NCI-H69 (cell line): Measurements from ENCODE around the gene FHOD3.
A peak's percentile ranks its signal among the peaks of the same experiment; 100 is the strongest.

ENCODE experiments used
- DNase-seq: peaks from one replicate; lab custom pipeline; 2025; lab: John Stamatoyannopoulos, UW

The FHOD3 gene

GRCh38 chr18:36522509-36522908 lies 225.0 kb downstream of the FHOD3 start:
- DNase-seq: no peak

DNA sequence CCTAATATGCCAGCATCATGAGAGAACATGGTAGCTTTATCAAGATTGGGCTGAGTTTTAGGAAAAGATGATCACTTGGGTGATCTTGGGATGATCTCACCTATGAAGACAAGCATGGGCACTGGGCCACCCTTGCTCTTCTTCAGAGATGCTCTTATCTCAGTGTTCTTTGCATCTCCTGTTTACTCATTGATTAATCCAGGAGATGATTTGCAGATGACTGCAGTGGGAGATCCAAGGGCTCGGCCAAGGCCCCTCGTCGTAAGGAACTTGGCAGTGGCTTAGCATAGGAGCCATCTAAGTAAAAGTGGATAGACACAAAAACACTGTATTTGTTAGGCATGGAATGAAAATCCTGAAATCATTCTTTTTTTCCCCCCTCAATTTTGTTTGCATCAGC lies 228.4 kb downstream of the FHOD3 start:
- DNase-seq: no peak

- DNase-seq: no peak
These were observed 229.1 kb downstream of the FHOD3 start for GRCh38 chr18:36526611-36527010.

DNA sequence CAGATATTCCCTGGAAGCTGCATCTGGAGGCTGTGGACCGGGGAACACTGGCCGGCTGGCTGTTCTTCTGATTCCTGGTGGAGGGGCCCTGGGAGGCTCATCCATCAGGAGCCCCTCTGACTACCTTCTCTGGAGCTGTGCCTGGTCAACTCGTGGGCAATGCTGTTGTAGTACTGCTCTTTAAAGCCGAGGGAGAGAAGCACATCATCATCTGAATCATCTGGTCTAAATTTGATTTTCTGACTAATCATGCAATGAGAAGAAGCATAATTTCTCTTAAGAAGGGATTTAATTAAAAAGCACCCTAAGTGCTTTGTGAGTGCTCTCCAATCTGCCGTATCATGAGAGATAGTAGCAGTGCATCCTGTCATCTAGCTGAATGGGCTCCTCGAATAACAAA lies 229.5 kb downstream of the FHOD3 start:
- DNase-seq: no peak

DNA sequence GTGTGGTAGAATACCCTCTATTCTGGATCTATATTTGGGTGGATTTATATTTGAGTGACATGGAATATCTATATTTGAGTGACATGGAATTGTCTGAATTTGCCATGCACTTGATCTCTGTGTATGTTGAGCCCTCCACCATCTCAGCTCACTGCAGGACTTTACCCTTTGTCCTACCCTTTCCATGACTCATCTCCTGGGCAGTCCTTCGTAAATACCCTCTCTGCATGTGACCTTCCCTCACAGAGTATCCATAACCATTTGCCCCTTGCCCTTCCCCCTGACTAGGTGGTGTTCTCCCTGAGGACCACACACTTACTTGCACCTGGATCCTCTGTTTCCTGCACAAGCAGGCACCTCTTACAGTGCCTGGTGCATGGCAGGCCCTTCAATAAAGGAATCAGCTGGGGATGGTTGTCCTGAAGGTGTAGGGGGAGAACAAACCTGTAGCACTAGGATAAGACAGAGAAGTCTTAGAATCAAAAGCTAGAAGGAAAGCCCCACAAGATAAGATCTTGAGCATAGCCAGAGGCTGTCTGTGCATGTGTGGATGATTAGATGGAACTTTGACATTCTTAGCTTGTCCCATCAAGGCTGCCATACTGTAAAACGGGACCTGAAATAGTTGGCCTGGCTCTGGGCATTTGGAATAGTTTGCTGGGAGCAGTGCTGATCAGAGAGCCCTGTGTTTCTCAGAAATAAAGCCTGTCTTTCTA lies 230.4 kb downstream of the FHOD3 start:
- DNase-seq: peak; percentile 18

- DNase-seq: no peak
These were observed 232.2 kb downstream of the FHOD3 start for GRCh38 chr18:36529747-36530146.

- no peak for DNase-seq
These were observed 233.3 kb downstream of the FHOD3 start for GRCh38 chr18:36530676-36531405.

- no peak for DNase-seq
These were observed 234.1 kb downstream of the FHOD3 start for GRCh38 chr18:36531636-36532035.

DNA sequence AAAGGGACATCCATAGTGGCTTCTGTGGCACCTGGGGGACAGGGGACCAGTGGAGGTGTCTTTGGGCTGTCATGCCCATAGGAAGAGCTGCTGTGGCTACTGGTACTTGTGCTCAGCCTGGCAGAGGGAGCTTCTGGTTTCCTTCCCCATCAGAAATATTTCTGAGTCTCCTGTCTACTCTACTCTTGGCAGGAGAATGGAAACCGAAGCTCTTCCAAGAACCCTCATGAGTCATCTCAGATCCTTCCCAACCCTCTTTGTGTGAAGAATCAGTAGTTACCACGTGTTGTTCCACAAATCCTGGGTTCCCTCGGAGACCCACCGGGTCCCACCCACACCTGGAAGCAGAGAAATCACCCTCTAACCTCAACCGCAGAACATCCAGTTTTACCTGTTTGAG lies 234.9 kb downstream of the FHOD3 start:
- no peak for DNase-seq

GRCh38 chr18:36532815-36533214 lies 235.3 kb downstream of the FHOD3 start:
- no peak for DNase-seq

DNA sequence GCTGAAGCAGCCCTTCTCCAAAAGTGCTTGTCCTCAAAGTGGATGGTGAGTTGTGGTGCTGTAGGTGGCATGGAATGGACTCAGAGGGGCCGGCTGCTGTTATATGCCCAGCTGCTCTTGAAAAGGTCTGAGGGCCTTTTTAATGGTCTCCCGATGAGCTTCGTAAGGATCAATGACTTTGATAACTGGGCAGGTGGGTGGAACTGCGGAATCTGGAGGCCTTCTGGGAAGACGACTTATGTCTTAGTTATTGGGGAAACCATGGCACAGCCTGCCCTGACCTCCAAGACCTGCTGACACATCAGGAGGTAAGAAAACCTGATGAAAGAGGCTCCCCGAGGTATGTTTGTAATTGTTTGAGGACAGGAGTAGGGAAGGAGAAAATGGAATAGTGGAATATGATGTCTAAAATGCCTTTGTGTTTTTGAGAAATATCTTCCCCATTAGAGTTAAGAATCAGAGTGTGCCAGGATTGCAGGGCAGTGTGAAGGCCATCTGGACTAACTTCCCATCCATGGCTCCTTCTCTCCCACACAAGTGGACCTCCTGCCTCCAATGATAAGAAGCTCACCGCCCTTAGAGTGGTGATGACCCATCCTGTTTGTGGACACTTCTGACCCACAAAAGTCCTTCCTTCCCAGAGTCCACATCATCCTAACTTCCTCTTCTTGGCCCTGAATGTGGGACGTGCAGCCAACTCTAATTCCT lies 236.1 kb downstream of the FHOD3 start:
- no peak for DNase-seq

DNA sequence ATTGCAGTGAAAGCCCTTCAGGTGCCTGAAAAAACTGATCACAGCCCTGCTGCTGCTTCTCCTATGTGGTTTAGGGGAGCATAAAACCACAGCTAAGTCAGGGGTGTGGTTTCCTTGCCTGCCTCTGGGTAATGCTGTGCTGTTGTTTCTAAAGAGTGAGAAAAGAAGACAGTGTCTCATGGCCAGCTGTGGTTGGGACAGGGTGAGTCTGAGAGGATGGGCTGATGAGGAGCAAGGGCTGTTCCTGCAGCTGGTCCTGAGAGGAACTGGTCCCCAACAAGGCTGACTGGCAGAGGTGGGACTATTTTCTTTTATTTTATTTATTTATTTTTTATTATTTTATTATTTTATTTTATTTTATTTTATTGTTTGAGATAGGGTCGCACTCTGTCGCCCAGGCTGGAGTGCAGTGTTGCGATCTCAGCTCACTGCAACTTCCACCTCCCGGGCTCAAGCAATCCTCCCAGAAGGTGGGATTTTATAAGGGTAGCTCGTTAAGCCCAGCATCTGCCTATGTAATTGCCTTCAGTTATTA lies 236.7 kb downstream of the FHOD3 start:
- DNase-seq: no peak

GRCh38 chr18:36535202-36535935 lies 237.9 kb downstream of the FHOD3 start:
- peak; percentile 56 for DNase-seq

DNA sequence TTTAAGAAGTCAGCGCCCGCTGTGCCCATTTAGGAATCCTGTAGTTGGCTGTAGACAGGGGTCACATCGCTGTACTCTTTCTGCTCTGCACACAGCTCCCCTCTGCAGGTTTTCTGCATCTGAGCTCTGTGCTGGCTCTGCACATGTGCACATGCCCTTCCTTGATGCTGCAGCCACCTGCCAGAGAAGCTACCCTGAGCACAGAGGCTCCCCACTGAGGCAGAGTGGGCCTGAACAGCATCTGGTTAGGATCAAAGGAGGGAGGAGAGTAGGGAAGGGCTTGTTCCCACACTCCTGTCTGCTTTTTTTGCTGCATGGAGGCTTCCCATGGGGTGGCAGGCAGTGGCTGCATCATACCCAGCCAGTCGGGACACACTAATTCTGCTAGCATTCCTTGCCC lies 238.9 kb downstream of the FHOD3 start:
- peak; percentile 98 for DNase-seq

DNA sequence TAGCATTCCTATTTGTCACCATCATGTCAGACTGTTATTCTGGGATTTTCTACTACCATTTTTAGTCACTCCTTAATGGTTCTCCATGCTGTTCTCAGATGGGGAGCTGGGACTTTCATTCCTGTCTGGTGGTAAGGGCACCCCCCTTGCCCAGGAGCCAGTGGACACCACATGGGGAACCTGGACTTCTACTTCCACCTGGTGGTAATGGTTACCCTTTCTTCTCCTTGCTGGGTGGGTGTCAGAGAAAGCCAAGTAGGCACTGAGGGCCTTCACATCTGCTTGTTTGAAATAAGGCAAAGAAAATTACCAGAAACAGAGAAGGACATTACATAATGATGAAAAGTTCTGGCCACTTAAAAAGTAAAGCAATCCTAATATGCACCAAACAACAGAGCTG lies 239.8 kb downstream of the FHOD3 start:
- peak; percentile 50 for DNase-seq

GRCh38 chr18:36539674-36540231 lies 242.2 kb downstream of the FHOD3 start:
- DNase-seq: peak; percentile 29

- DNase-seq: no peak
These were observed 245.5 kb downstream of the FHOD3 start for GRCh38 chr18:36543030-36543429.

GRCh38 chr18:36543991-36544725 lies 246.6 kb downstream of the FHOD3 start:
- peak; percentile 99 for DNase-seq

GRCh38 chr18:36545821-36546427 lies 248.4 kb downstream of the FHOD3 start:
- no peak for DNase-seq

DNA sequence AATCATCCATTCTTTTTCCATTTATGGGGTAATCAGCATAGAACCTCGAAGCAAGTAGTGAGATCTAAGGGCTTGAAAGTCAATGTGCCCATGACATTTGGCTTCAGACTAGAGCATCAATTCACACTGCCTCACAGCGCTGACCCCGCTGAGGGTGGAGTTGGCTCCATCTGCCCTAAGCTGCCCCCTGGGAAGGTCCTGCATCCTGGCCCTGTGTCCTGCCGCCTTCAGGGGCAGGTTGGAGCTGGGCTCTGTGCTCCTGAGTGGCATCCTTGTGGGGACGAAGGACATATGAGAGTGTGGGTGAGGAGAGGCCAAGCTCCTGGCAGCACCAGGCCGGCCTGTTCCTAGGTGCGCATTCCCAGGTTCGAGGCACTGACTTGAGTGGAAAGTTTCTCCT lies 249.4 kb downstream of the FHOD3 start:
- no peak for DNase-seq

DNA sequence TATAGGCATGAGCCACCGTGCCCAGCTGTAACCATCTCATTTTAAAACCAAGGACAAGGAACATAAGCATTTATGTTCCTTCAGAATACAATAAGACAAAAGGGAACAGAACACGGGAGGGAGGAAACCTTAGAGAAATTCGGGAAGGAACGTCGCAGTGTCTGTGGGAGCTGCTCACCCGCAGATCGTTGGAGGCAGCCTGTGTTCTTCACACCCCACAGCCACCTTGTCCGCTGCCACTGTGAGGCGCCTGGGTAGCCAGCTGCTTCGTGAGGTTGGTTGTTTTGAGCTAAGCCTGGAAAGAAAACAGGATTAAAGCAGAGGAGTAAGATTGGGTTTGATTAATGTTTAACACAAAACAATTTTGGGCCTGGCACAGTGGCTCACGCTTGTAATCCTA lies 250.0 kb downstream of the FHOD3 start:
- DNase-seq: no peak
